IMR-90 (cell line): Measurements from ENCODE around the gene EIF4G3.

Experiments used
- BHLHE40 ChIP-seq: fragments of 150-350 bp; IDR thresholded peaks from 2 replicates; pipeline ENCODE4 v1.6.1; 2016; ENCODE audit warnings: mild to moderate bottlenecking, low read depth, low read length
- CEBPB ChIP-seq: IDR thresholded peaks from 2 replicates; pipeline ENCODE4 v1.6.1; 2012; ENCODE audit warnings: low read depth, low read length, improper control_type of control experiment
- CHD1 ChIP-seq: IDR thresholded peaks from 2 replicates; pipeline ENCODE4 v1.6.1; 2012; ENCODE audit warnings: low read depth, low read length, improper control_type of control experiment
- CTCF ChIP-seq: conservative IDR thresholded peaks from 2 replicates; pipeline ENCODE4 v1.5.1; 2012; ENCODE audit warnings: mild to moderate bottlenecking, low read depth, low read length, improper control_type of control experiment
- ELK1 ChIP-seq: fragments of 150-350 bp; IDR thresholded peaks from 2 replicates; pipeline ENCODE4 v1.6.1; 2016; ENCODE audit warnings: low read depth, mild to moderate bottlenecking, low read length, moderate library complexity, borderline replicate concordance
- FOS ChIP-seq: fragments of 150-350 bp; IDR thresholded peaks from 2 replicates; pipeline ENCODE4 v1.6.1; 2016; ENCODE audit warnings: low read depth, low read length
- MAZ ChIP-seq: IDR thresholded peaks from 2 replicates; pipeline ENCODE4 v1.6.1; 2012; ENCODE audit warnings: low read depth, mild to moderate bottlenecking, low read length, improper control_type of control experiment, moderate library complexity, borderline replicate concordance
- MXI1 ChIP-seq: IDR thresholded peaks from 2 replicates; pipeline ENCODE4 v1.6.1; 2012; ENCODE audit warnings: low read depth, mild to moderate bottlenecking, low read length, moderate library complexity, borderline replicate concordance
- POLR2A ChIP-seq: IDR thresholded peaks from 2 replicates; pipeline ENCODE4 v1.6.1; 2012; ENCODE audit warnings: mild to moderate bottlenecking, low read depth, low read length
- RFX5 ChIP-seq: IDR thresholded peaks from 2 replicates; pipeline ENCODE4 v1.8.0; 2012; ENCODE audit warnings: low read depth, mild to moderate bottlenecking, low read length, moderate library complexity
- SMC3 ChIP-seq: fragments of 150-350 bp; IDR thresholded peaks from 2 replicates; pipeline ENCODE4 v1.6.1; 2016; ENCODE audit warnings: low read depth, mild to moderate bottlenecking, antibody characterized with exemption, low read length, moderate library complexity

DNA sequence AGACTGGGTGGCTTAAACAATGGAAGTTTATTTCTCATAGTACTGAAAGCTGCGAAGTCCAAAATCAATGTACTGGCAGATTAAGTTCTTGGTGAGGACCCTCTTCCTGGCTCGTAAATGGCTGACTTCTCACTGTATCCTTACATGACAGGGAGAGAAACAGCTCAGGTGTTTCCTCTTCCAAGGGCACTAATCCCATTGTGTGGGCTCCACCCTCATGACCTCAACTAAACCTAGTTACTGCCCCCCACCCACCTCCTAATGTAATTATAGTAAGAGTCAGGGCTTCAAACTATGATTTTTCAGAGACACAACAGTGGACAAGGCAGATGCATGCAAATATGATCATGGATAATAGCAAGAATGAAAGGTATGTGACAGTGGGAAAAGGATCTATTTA is 308.4 kb downstream of the EIF4G3 start:
- TF ChIP-seq CTCF (no peak), RFX5 (no peak), POLR2A (no peak), MAZ (no peak), BHLHE40 (no peak), CHD1 (no peak), SMC3 (no peak), MXI1 (no peak), ELK1 (no peak), CEBPB (no peak), FOS (no peak)
